Measurements from ENCODE around the gene FRG2B. TPM values are rescaled to one million over a fixed set of nuclear protein-coding genes. Genes with fewer than 3 reads are reported as not detected.
"Not testable (repeated sequence)": the region's sequence is repeated elsewhere in the genome, so short reads cannot be mapped to it uniquely, and the experiment has no call there.

The FRG2B gene
- total RNA-seq: not detected

DNA sequence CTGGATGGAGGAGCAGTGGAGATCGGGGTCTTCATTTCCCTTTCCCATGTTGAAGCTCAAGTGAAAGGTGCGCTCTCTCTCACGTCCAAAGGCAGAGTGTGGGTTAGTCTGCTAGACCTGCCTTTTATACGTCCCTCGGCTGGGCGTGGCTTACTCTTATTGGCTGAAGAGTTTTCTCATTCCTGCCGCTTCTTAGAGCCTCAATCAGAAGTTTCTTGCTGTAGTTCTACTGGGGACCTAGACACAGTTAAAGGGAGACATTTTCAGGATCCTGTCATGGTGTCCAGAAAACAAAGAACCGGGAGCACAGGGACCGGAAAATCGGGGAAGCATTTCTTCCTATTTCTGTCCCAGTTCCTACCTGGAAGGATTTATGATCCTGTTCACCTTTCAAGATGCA is at the start of gene FRG2B:
TSS of gene FRG2B (minus strand) at position 101 of the 400 bp plus-strand sequence. CDS start at position 48, 53 bp downstream.
- H3K27me3 ChIP-seq; H3K27ac ChIP-seq; H3K36me3 ChIP-seq; H3K9me3 ChIP-seq; DNase-seq; intact Hi-C loops (cut with DNase I); H3K4me1 ChIP-seq; H3K9ac ChIP-seq (ENCODE audit: low read depth in 2 of 2, low read length in 2 of 2); H3K4me3 ChIP-seq: not testable (repeated sequence)

DNA sequence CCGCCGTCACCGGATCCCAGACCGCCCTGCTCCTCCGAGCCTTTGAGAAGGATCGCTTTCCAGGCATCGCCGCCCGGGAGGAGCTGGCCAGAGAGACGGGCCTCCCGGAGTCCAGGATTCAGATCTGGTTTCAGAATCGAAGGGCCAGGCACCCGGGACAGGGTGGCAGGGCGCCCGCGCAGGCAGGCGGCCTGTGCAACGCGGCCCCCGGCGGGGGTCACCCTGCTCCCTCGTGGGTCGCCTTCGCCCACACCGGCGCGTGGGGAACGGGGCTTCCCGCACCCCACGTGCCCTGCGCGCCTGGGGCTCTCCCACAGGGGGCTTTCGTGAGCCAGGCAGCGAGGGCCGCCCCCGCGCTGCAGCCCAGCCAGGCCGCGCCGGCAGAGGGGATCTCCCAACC is 40.9 kb upstream of the FRG2B start:
- H3K4me1 ChIP-seq; H3K36me3 ChIP-seq; H3K27ac ChIP-seq; H3K9me3 ChIP-seq; DNase-seq; H3K9ac ChIP-seq (ENCODE audit: low read depth in 2 of 2, low read length in 2 of 2); H3K27me3 ChIP-seq; H3K4me3 ChIP-seq; intact Hi-C loops (cut with DNase I): not testable (repeated sequence)

DNA sequence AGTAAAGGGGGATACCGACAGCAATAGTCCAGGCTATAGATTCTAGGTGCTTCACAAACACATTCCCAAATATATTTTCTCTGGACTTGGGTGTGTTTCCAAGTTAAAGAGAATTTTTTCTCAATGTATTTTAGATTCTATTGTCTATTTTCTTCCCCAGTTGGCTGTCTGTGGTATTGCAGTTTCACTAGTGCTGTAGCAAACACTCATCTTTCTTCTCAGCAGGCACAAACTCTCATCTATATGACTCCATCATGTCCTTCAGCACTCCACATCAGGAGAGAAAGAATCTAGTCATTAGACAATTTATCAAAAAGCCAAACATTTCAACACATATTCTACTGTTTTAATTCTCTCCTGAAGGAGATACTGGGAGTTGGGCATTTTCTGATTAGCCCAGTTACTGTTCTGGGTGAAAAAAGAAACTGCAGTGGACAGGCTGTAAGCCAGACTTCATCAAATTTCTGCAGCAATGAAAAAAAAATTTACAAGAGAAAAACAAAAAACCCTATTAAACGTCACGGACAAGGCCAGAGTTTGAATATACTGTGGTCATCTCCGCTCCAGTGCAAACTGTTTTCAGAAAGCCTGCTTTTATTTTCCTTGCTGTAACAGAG is 37.1 kb upstream of the FRG2B start:
- H3K4me3 ChIP-seq; H3K27me3 ChIP-seq; DNase-seq; H3K36me3 ChIP-seq; H3K27ac ChIP-seq; intact Hi-C loops (cut with DNase I); H3K4me1 ChIP-seq; H3K9me3 ChIP-seq; H3K9ac ChIP-seq (ENCODE audit: low read depth in 2 of 2, low read length in 2 of 2): not testable (repeated sequence)

DNA sequence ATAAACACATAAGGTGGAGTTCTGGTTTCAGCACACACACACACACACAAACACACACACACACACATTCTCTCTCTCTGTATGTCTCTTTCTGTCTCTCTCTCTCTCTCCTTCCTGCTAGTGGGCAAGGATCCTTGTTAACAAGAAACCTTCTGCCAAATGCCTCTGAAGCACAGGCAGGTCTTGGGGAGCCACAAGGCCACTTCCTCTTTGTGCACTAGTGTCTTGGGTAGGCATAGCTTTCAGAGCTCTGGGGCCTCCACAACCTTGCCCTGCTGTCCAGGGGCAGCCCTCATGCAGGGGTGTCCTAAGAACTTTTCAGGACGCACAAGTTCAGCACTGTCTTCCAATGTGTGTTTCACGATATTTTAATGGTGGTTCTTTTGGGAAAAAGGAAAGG is 34.5 kb upstream of the FRG2B start:
- H3K4me3 ChIP-seq, DNase-seq: not testable (repeated sequence)

DNA sequence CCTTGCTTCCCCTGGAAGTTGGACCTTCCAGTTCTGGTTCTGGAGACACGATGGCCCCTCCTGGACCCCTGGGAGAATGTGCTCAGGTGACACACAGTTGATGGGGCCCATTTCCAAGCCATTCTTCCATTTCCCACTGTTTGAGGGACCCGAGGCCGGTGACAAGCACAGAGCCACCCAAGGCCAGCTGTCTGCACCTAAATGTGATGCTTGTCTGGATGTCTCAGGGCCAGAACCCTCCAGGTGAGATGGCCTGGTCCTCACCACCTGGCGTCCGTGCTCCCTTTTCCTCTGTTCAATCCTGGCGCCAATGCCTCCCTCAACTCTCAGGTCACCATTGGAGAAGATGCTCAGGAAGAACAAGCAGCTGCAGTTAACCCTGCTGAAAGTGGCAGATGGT is 33.9 kb upstream of the FRG2B start:
- H3K27me3 ChIP-seq; intact Hi-C loops (cut with DNase I); H3K4me3 ChIP-seq; H3K36me3 ChIP-seq; DNase-seq; H3K4me1 ChIP-seq; H3K27ac ChIP-seq; H3K9ac ChIP-seq (ENCODE audit: low read depth in 2 of 2, low read length in 2 of 2); H3K9me3 ChIP-seq: not testable (repeated sequence)

More for the DNA sequence above, 34.5 kb upstream of the FRG2B start:
- H3K9me3 ChIP-seq; H3K27me3 ChIP-seq; H3K36me3 ChIP-seq; H3K4me1 ChIP-seq; H3K27ac ChIP-seq; H3K9ac ChIP-seq (ENCODE audit: low read depth in 2 of 2, low read length in 2 of 2); intact Hi-C loops (cut with DNase I): not testable (repeated sequence)

DNA sequence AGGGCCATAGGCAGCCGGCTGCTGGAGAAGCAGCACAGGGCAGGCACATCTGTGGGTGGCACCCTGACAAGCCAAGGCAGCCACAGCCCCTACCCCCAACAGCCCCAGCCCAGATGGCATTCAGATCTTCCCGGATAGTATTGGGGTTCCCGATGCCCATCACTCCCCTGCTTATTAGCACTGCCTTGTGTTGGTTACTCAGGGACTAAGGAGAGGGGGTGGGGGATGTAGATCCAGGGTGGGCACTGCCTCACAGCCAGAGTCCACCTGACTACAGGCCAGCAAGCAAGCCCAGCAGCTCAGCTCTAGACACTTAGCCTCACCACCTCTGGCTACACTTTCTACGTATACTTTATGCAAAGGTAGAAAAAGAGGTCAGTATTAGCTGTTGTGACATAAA is 30.7 kb upstream of the FRG2B start:
- intact Hi-C loops (cut with DNase I); H3K27me3 ChIP-seq; H3K4me1 ChIP-seq; H3K4me3 ChIP-seq; H3K27ac ChIP-seq; H3K36me3 ChIP-seq; H3K9me3 ChIP-seq; H3K9ac ChIP-seq (ENCODE audit: low read depth in 2 of 2, low read length in 2 of 2); DNase-seq: not testable (repeated sequence)

DNA sequence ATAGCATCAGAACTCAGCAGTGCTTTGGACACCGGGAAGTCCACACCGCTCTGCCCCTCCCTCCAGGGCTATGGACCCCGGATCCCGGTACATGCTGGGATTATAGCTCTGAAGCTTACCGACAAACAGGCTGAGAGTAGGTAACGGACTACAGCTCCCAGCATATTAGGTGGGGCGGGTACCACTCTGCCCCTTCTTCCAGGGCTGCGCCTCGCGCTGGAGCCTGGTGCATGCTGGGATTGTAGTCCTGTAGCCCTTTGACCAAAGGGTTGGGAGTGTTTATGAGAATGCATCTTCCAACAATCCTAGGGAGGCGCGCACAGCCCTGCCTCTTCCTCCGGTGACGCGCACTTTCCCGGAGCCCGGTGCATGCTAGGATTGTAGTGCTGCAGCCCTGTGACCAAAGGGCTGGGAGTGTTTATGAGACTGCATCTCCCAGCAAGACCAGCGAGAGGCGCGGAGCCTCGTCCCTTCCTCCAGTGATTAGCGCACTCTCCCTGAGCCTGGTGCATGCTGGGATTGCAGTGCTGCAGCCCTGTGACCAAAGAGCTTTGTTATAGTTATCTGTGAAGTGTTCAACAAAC is 22.4 kb upstream of the FRG2B start:
- H3K9me3 ChIP-seq; H3K4me3 ChIP-seq; intact Hi-C loops (cut with DNase I); H3K36me3 ChIP-seq; DNase-seq; H3K4me1 ChIP-seq; H3K27ac ChIP-seq; H3K9ac ChIP-seq (ENCODE audit: low read depth in 2 of 2, low read length in 2 of 2); H3K27me3 ChIP-seq: not testable (repeated sequence)

DNA sequence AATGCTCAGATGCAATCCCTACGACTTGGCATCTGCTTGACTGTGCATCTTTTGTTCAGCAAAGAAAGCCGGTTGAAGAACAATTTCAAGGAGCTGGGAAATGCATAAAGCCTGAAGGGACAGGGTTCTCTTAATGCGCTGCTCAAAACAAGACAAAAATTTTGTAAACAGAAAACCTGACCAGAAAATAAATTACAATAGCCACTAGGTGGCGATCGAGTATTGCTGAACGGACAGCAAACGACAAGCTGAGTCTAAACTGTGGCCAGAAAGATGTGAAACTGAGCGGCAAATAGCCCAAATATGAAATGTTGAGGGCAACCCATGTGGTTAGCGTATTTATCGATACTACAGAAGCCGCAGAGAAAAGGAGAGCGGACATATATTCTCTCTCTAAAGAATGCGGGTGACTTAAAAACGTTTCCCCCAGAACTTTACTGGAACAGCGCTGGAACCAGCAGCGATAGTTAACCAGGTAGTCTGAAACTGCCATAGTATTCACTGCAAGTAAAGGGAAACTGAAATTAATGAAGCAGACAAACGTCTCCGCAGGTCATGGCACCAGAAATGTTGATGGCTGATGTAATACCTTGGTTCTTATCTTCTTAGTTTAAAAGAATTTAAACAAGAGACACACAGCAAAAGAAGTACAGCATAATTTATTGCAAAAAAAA is 20.6 kb upstream of the FRG2B start:
- H3K4me3 ChIP-seq; intact Hi-C loops (cut with DNase I); DNase-seq; H3K27ac ChIP-seq; H3K9ac ChIP-seq (ENCODE audit: low read depth in 2 of 2, low read length in 2 of 2); H3K9me3 ChIP-seq; H3K27me3 ChIP-seq; H3K4me1 ChIP-seq; H3K36me3 ChIP-seq: not testable (repeated sequence)
- TF ChIP-seq, protein P1, sequence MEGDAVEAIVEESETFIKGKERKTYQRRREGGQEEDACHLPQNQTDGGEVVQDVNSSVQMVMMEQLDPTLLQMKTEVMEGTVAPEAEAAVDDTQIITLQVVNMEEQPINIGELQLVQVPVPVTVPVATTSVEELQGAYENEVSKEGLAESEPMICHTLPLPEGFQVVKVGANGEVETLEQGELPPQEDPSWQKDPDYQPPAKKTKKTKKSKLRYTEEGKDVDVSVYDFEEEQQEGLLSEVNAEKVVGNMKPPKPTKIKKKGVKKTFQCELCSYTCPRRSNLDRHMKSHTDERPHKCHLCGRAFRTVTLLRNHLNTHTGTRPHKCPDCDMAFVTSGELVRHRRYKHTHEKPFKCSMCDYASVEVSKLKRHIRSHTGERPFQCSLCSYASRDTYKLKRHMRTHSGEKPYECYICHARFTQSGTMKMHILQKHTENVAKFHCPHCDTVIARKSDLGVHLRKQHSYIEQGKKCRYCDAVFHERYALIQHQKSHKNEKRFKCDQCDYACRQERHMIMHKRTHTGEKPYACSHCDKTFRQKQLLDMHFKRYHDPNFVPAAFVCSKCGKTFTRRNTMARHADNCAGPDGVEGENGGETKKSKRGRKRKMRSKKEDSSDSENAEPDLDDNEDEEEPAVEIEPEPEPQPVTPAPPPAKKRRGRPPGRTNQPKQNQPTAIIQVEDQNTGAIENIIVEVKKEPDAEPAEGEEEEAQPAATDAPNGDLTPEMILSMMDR (IDR thresholded peaks at IDR 0.05): peak; percentile 24

DNA sequence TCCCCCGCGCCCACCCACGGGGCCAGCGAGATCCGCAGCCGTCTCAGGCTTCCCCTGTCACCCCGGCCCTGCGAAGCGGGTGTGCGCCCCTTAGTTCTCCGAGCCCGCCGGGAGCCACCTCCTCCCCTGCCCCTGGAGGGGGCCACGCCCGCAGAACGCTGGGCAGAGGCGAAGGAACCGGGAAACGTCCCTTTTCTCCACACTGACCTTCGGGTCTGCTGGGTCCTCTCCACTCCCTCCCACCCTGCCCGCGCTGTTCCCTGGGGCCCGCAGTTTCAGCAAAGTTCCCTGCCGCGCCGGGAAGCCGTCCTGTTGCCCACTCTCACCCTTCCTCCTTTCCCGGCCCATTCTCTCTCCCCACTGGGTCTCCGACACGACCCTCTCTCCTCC is 11.2 kb upstream of the FRG2B start:
- intact Hi-C loops (cut with DNase I); H3K9me3 ChIP-seq; H3K27ac ChIP-seq; H3K4me3 ChIP-seq; H3K4me1 ChIP-seq; H3K27me3 ChIP-seq; H3K9ac ChIP-seq (ENCODE audit: low read depth in 2 of 2, low read length in 2 of 2); DNase-seq; H3K36me3 ChIP-seq: not testable (repeated sequence)

DNA sequence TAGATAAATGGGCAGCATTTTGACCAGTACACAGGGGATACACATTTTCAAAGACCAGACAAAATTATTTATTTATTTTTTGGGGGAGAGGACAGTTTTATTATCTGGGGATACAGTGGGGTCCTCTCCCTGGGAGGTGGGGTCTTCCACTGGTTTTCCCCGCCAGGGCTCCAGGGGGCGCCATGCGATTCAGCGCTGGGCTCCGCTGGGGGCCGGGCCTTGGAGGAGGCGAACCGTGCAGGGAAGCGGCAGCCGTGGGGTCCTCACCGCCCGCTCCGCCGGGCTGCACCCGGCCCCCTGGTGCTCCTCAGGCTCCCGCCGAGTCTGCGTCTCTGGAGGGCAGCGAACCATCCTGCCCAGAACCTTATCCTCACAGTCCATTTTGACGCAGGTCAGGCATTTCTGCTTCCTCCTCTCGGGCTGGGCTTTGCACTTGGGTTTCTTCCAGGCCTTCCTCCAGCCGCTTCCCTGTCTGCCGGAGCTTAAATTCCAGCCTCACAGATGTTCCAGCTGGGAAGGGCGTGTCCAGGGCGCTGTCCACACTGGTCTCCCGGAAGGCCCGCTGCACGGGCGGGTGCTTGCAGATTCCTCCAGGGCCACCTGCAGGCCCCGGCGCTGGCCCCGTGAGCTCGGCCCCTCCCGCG is 10.7 kb upstream of the FRG2B start:
- not testable (repeated sequence) for H3K27me3 ChIP-seq, H3K4me3 ChIP-seq

DNA sequence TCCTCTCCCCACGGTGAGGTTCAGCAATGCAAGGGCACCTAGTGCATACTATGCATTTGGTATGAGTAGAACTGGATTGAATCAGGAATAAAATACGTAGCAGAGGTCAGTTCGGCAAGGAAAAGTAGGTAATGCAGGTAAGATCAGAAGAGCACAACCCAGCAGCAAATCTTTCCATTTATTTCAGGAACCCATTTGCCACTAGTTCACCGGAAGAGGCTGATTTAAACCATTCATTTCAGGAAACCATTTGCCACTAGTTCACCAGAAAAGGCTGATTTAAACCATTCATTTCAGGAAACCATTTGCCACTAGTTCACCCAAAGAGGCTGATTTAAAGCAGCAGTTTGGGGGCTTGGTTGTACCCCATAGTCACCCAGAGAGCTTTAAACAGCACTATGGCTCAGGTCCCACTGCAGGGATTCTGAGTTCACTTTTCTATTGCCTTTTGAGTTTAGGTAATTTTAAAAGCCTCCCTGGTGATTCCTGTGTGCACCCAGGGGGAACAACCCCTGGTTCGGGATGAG is 4.2 kb upstream of the FRG2B start:
- intact Hi-C loops (cut with DNase I); H3K27ac ChIP-seq; H3K4me1 ChIP-seq; H3K4me3 ChIP-seq; H3K36me3 ChIP-seq; H3K9ac ChIP-seq (ENCODE audit: low read depth in 2 of 2, low read length in 2 of 2); H3K27me3 ChIP-seq; DNase-seq; H3K9me3 ChIP-seq: not testable (repeated sequence)

More for the DNA sequence above, 10.7 kb upstream of the FRG2B start:
- DNase-seq; H3K4me1 ChIP-seq; intact Hi-C loops (cut with DNase I); H3K9ac ChIP-seq (ENCODE audit: low read depth in 2 of 2, low read length in 2 of 2); H3K9me3 ChIP-seq; H3K36me3 ChIP-seq; H3K27ac ChIP-seq: not testable (repeated sequence)

DNA sequence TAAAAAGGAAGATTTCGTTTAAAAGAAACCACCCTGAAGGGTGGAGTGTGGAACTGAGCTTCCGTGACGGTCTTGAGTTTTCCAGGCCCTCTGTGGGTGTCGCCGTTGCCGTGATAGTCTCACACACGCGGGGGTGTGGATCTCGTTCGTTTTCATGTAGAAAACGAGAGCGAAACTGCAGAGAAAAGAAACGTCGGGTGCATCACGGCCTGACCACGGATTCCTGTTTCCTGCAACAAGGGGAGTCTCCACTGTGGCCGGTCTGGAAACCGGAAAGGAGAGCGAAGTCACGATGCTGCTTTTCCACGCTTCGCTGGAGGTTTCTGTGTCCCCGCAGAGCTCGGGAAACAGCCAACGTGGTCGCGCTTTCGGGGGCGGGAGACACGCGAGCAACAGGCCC is 4.1 kb downstream of the FRG2B start:
- H3K27ac ChIP-seq; H3K9ac ChIP-seq (ENCODE audit: low read depth in 2 of 2, low read length in 2 of 2); H3K4me3 ChIP-seq; H3K27me3 ChIP-seq; H3K36me3 ChIP-seq; DNase-seq; H3K4me1 ChIP-seq; H3K9me3 ChIP-seq; intact Hi-C loops (cut with DNase I): not testable (repeated sequence)
